Thyroid gland (tissue), 4 donors: ENCODE results near the gene TOP2A. TPM values are rescaled to one million over a fixed set of nuclear protein-coding genes. Genes with fewer than 3 reads are reported as not detected.
"Not testable (repeated sequence)": the region's sequence is repeated elsewhere in the genome, so short reads cannot be mapped to it uniquely, and the experiment has no call there.

ENCODE experiments used
- DNase-seq, 2 donors: peaks; one replicate each; pipeline ENCODE4 v3.0.0-alpha.2; 2019
- H3K27ac ChIP-seq, 3 donors: fragments of 200-600 bp; sonication (generic); 1 replicate in 2 of 3; 2 replicates in 1 of 3; pipeline ENCODE4 v1.5.1; 2016 to 2019; ENCODE audit warnings: mild to moderate bottlenecking in 1 of 3, moderate library complexity in 1 of 3
- H3K27me3 ChIP-seq: fragments of 200-600 bp; sonication (generic); one replicate; pipeline ENCODE4 v1.5.1; 2019
- H3K36me3 ChIP-seq, 2 donors: fragments of 200-600 bp; sonication (generic); one replicate each; pipeline ENCODE4 v1.5.1; 2016 to 2019
- H3K4me1 ChIP-seq, 2 donors: fragments of 200-600 bp; sonication (generic); one replicate each; pipeline ENCODE4 v1.5.1; 2017 to 2019
- H3K4me3 ChIP-seq, 3 donors: fragments of 200-600 bp; sonication (generic); replicated peaks in 1 of 3; 1 replicate in 2 of 3; 2 replicates in 1 of 3; pipeline ENCODE4 v1.5.1; 2016; ENCODE audit warnings: mild to moderate bottlenecking in 1 of 3
- H3K9me3 ChIP-seq: fragments of 200-600 bp; sonication (generic); one replicate; pipeline ENCODE4 v1.5.1; 2017
- POLR2A ChIP-seq, 2 donors: fragments of 450-650 bp; IDR thresholded peaks; one replicate each; pipeline ENCODE4 v1.6.1; 2017; ENCODE audit warnings: antibody characterized with exemption in 2 of 2, mild to moderate bottlenecking in 2 of 2, moderate library complexity in 1 of 2
- WGBS, 2 donors: methylation state at CpG; one replicate each; pipeline ENCODE4 v1.1.5; 2017; 5-methylcytosine and 5-hydroxymethylcytosine counted together
- intact Hi-C: fragments of 100-400 bp; cut with DNase I; formaldehyde crosslinking; loops from one replicate; pipeline ENCODE4 v1.15.1; 2023
- total RNA-seq, 4 donors: library from RNA; depleted of rRNA; stranded (reverse); fragments of >200 nt; gene quantifications; one replicate each; pipeline ENCODE4 v1.2.3, GENCODE V29; 2016
- TF ChIP-seq, protein P1 (sequence below), 6 experiments: fragments of 200-600 bp in 3 of 6; fragments of 450-650 bp in 3 of 6; sonication (generic) in 3 of 6; IDR thresholded peaks; one replicate each; pipeline ENCODE4 v1.5.1; 2016 to 2019; ENCODE audit warnings: antibody characterized with exemption in 6 of 6, mild to moderate bottlenecking in 2 of 6, inconsistent platforms in 1 of 6, moderate library complexity in 1 of 6

The TOP2A gene
- total RNA-seq, 4 donors from 2014 or later, result 0.20 to 5.2 (median 2.2) TPM

DNA sequence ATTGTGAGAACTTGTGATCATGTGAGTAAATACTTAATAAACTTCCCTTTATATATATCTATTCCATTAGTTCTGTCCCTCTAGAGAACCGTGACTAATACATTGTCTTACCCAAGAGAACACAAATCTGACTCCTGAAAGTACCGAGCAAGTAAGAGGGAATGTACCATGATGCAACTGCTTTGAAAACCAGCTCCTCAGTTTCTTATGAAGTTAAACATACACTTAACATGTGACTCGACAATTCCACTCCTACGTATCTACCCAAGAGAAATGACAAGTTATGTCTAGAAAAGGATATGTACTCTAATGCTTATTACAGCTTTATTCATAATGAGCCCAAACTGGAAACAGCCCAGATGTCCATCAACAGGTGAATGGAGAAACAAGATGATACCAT lies 44.4 kb downstream of the TOP2A start:
- intact Hi-C loops, result no loop called here
- H3K27ac ChIP-seq, result no peak overlapping the region
- H3K4me3 ChIP-seq, result no peak overlapping the region
- H3K4me1 ChIP-seq, result no peaks in the 10 kb centered on the region
- no peaks in the 10 kb centered on the region for H3K9me3 ChIP-seq
- TF ChIP-seq, protein P1, sequence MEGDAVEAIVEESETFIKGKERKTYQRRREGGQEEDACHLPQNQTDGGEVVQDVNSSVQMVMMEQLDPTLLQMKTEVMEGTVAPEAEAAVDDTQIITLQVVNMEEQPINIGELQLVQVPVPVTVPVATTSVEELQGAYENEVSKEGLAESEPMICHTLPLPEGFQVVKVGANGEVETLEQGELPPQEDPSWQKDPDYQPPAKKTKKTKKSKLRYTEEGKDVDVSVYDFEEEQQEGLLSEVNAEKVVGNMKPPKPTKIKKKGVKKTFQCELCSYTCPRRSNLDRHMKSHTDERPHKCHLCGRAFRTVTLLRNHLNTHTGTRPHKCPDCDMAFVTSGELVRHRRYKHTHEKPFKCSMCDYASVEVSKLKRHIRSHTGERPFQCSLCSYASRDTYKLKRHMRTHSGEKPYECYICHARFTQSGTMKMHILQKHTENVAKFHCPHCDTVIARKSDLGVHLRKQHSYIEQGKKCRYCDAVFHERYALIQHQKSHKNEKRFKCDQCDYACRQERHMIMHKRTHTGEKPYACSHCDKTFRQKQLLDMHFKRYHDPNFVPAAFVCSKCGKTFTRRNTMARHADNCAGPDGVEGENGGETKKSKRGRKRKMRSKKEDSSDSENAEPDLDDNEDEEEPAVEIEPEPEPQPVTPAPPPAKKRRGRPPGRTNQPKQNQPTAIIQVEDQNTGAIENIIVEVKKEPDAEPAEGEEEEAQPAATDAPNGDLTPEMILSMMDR (IDR thresholded peaks at IDR 0.05), result no peak
- no peak for TF ChIP-seq POLR2A (IDR thresholded peaks at IDR 0.05)
- DNase-seq, result no peak
- no peaks in the 10 kb centered on the region for H3K36me3 ChIP-seq
- 82 to 87% methylated on average over 4 of the region's 4 CpGs for WGBS, 2 donors
- H3K27me3 ChIP-seq, result no peaks in the 10 kb centered on the region

DNA sequence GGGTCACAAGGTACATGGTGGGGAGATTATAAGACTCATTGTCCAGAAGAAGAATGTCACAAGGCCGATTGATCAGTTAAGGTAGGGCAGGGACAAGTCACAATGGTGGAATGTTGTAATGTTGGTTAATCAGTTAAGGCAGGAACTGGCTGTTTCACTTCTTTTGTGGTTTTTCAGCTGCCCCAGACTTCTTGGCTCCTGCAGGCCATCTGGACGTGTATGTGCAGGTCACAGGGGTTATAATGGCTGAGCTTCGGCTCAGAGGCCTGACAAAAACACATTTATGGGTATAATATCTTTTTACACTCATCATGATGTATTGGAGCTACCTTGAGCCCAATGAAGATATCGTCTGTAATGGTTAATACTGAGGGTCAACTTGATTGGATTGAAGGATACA lies 45.1 kb downstream of the TOP2A start:
- intact Hi-C loops, result not testable (repeated sequence)
- 69 to 85% methylated on average over 4 of the region's 4 CpGs for WGBS, 2 donors

DNA sequence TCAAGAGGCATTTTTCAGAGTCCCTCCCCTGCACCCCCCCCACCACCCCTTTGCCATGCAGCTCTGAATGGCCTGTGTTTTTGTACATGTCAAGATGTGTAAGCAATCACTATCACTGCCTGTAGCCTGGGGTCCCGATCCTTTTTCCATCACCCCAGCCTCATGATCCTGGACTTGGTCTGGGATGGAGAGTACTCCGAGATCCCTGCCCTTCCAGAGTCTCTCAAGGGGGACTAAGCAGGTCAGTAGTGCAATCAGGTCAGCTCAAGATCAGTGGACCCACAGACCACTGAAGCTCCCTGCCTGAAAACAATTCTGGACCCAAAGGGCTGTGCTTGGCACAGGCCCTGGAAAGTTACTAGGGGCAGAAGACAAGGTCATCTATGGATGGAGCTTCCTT lies 45.7 kb downstream of the TOP2A start:
- Histone ChIP-seq H3K9me3 (no peaks in the 10 kb centered on the region), H3K4me3 (no peak overlapping the region), H3K4me1 (no peaks in the 10 kb centered on the region), H3K27ac (no peak overlapping the region), H3K36me3 (no peaks in the 10 kb centered on the region), H3K27me3 (no peaks in the 10 kb centered on the region)
- TF ChIP-seq POLR2A (IDR thresholded peaks at IDR 0.05), result no peak
- TF ChIP-seq, protein P1 (IDR thresholded peaks at IDR 0.05), result no peak
- intact Hi-C loops, result no loop called here
- WGBS, 2 donors, result 100% methylated on average over 2 of the region's 2 CpGs
- no peak for DNase-seq

More for the DNA sequence above, 45.1 kb downstream of the TOP2A start:
- not testable (repeated sequence) for H3K9me3 ChIP-seq, DNase-seq, H3K4me1 ChIP-seq, H3K27ac ChIP-seq, H3K4me3 ChIP-seq, H3K36me3 ChIP-seq, H3K27me3 ChIP-seq

DNA sequence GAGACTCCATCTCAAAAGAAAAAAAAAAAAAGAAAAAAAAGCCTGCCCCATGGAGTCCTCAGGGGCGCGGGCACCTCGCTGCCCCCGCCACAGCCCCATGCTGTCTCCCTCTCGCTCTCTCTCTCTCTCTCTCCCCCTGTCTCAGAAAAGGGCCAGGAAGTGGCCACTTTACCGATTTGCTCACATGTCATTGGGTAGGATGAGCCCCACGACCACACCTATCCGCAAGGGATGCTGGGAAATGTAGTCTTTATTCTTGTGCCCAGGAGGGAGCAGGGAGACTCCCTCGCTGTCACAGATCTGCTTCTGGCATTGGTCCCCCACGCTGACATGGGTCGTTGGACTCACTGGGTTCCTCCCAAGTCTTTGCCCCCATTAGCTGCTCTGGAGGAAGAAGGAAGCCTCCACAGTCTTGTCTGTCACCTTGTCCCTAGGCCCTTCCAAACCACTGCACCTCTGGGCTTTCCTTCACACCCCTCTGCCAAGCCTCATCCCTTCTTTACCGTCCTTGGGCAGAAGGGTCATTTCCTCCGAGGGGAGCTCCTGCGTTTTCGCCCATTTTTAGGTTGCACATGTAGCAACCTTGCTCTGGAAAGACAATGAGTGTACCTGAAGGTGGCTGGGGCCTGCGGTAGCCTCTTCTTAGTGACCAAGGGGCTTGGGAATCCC lies 46.3 kb downstream of the TOP2A start:
- H3K9me3 ChIP-seq, result no peaks in the 10 kb centered on the region
- no peaks in the 10 kb centered on the region for H3K4me1 ChIP-seq
- no peaks in the 10 kb centered on the region for H3K36me3 ChIP-seq
- TF ChIP-seq, protein P1 (IDR thresholded peaks at IDR 0.05), result no peak
- TF ChIP-seq POLR2A (IDR thresholded peaks at IDR 0.05), result no peak
- H3K27me3 ChIP-seq, result no peaks in the 10 kb centered on the region
- DNase-seq, result no peak
- no peak overlapping the region for H3K4me3 ChIP-seq
- 80 to 81% methylated on average over 16 of the region's 16 CpGs for WGBS, 2 donors
- H3K27ac ChIP-seq, result no peak overlapping the region
- intact Hi-C loops, result no loop called here

DNA sequence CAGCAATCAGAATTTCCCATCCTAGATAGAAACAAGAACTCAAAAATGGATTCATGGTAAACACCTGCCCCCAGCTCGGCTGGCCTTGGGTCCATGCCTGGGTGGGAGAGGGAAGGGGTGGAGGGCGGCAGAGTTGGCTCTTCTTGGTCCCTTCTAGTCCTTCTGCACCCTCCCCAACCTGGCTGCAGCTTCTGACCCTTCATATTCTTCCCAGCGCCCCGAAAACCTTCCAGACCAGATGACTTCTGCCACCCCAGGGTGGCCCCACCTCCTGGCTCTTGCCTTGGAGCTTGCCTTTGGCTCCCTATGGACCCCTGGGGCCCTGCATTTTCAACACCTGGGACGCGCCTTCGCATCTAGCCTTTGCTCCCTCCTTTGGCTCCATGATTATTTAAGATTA lies 47.8 kb downstream of the TOP2A start:
- no peak for DNase-seq
- Histone ChIP-seq H3K9me3 (no peaks in the 10 kb centered on the region), H3K36me3 (no peaks in the 10 kb centered on the region), H3K27ac (no peak overlapping the region), H3K27me3 (no peaks in the 10 kb centered on the region), H3K4me3 (no peak overlapping the region), H3K4me1 (no peaks in the 10 kb centered on the region)
- WGBS, 2 donors, result 85 to 89% methylated on average over 7 of the region's 7 CpGs
- no peak for TF ChIP-seq POLR2A (IDR thresholded peaks at IDR 0.05)
- TF ChIP-seq, protein P1 (IDR thresholded peaks at IDR 0.05), result no peak
- intact Hi-C loops, result no loop called here

DNA sequence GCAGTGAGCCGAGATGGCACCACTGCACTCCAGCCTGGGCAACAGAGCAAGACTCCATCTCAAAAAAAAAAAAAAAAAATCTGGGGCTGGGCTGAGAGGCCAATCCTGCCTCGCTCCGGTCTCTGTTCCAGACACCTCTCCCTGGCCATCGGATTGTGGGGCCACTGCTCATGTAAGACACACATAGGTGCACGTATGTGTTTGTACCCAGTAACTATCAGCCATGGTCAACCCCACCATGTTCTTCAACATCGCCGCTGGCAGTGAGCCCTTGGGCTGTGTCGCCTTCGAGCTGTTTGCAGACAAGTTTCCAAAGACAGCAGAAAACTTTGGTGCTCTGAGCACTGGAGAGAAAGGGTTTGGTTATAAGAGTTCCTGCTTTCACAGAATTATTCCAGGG lies 50.0 kb downstream of the TOP2A start:
- 88 to 92% methylated on average over 9 of the region's 9 CpGs for WGBS, 2 donors

More for the DNA sequence above, 50.0 kb downstream of the TOP2A start:
- peaks cover 3 to 12% of the 10 kb centered on the region in 2 donors for H3K4me1 ChIP-seq
- intact Hi-C loops, H3K36me3 ChIP-seq, H3K9me3 ChIP-seq, H3K27me3 ChIP-seq, H3K4me3 ChIP-seq, DNase-seq, H3K27ac ChIP-seq: not testable (repeated sequence)
